Measurements from ENCODE around the gene AKT3.

The AKT3 gene

DNA sequence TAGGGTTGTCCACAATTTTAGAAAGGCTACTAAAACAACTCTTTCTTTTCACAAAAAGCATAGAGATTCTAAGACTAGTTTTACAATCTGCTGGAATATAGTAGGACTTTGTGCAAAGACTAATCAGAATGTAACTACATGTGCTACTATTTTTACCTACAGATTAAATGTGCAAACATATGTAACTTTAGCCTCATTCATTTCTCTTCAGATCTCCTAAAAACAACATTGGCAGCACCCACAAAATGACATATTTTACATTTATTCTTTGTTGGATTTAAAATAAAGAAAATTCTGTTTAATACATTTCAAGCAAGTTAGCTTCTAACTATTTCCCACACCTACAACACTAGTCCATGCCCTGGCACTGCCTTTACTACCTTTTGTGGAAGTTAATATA, 292.2 kb downstream of the AKT3 start:
- Histone ChIP-seq H3F3A (ENCODE audit: insufficient read depth, low read length) (no peaks in the 10 kb centered on the region), H3K36me3 (replicated peaks; ENCODE audit: insufficient read depth, low read length) (no peaks in the 10 kb centered on the region), H3K9me2 (replicated peaks; ENCODE audit: insufficient read depth, low read length) (no peaks in the 10 kb centered on the region), H3K27ac (ENCODE audit: low read length) (no peak overlapping the region), H3K4me2 (ENCODE audit: low read depth, low read length) (no peak overlapping the region), H3K79me2 (ENCODE audit: low read length) (no peaks in the 10 kb centered on the region), H3K4me3 (ENCODE audit: low read length) (no peak overlapping the region), H3K9me3 (replicated peaks; ENCODE audit: insufficient read depth, low read length) (no peaks in the 10 kb centered on the region), H3K27me3 (replicated peaks; ENCODE audit: insufficient read depth, low read length) (no peaks in the 10 kb centered on the region), H2AFZ (ENCODE audit: low read length) (no peak overlapping the region), H3K9ac (ENCODE audit: low read length) (no peak overlapping the region), H4K20me1 (ENCODE audit: insufficient read depth, low read length) (no peaks in the 10 kb centered on the region), H3K4me1 (ENCODE audit: low read length) (peaks cover 4% of the 10 kb centered on the region; the same call in 1 of the 2 replicates)
- DNase-seq, result no peak
- TF ChIP-seq EZH2phosphoT487 (IDR thresholded peaks at IDR 0.05; ENCODE audit: low read length) (no peak), EZH2 (optimal IDR thresholded peaks at IDR 0.05; ENCODE audit: low read depth, low read length) (no peak)
- TF ChIP-seq, protein P1, sequence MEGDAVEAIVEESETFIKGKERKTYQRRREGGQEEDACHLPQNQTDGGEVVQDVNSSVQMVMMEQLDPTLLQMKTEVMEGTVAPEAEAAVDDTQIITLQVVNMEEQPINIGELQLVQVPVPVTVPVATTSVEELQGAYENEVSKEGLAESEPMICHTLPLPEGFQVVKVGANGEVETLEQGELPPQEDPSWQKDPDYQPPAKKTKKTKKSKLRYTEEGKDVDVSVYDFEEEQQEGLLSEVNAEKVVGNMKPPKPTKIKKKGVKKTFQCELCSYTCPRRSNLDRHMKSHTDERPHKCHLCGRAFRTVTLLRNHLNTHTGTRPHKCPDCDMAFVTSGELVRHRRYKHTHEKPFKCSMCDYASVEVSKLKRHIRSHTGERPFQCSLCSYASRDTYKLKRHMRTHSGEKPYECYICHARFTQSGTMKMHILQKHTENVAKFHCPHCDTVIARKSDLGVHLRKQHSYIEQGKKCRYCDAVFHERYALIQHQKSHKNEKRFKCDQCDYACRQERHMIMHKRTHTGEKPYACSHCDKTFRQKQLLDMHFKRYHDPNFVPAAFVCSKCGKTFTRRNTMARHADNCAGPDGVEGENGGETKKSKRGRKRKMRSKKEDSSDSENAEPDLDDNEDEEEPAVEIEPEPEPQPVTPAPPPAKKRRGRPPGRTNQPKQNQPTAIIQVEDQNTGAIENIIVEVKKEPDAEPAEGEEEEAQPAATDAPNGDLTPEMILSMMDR (IDR thresholded peaks at IDR 0.05; ENCODE audit: low read length), result no peak

DNA sequence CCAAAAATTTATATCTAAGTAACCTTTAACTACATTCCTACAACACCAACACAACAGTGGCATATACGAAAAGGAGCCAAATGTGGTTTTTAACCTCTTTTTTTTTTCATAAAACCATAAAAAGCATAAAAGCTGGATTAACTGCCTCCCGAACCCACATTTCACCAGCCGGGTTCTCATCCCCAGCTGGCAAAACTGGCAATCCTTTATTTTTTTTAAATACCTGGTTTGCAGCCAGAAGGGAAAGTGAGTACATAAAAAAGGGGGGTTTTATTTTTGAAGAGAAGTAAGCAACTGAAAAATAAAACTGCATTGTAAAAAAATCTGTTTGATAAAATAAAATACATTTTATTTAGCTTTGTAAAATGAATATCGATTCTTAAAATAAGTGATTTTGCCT, 295.4 kb downstream of the AKT3 start:
- no peaks in the 10 kb centered on the region for H3K36me3 ChIP-seq (replicated peaks; ENCODE audit: insufficient read depth, low read length)
- H3K4me1 ChIP-seq (ENCODE audit: low read length), result peaks cover 4% of the 10 kb centered on the region; the same call in 1 of the 2 replicates
- no peaks in the 10 kb centered on the region for H3K27me3 ChIP-seq (replicated peaks; ENCODE audit: insufficient read depth, low read length)
- H3K9me3 ChIP-seq (replicated peaks; ENCODE audit: insufficient read depth, low read length), result no peaks in the 10 kb centered on the region
- no peaks in the 10 kb centered on the region for H3K9me2 ChIP-seq (replicated peaks; ENCODE audit: insufficient read depth, low read length)
- no peak overlapping the region for H3K27ac ChIP-seq (ENCODE audit: low read length)
- no peaks in the 10 kb centered on the region for H3K79me2 ChIP-seq (ENCODE audit: low read length)
- no peak overlapping the region for H3K4me3 ChIP-seq (ENCODE audit: low read length)
- no peak for DNase-seq
- H3K9ac ChIP-seq (ENCODE audit: low read length), result no peak overlapping the region
- no peak overlapping the region for H3K4me2 ChIP-seq (ENCODE audit: low read depth, low read length)
- H4K20me1 ChIP-seq (ENCODE audit: insufficient read depth, low read length), result no peaks in the 10 kb centered on the region
- H3F3A ChIP-seq (ENCODE audit: insufficient read depth, low read length), result no peaks in the 10 kb centered on the region
- TF ChIP-seq, protein P1 (IDR thresholded peaks at IDR 0.05; ENCODE audit: low read length), result no peak
- no peak for TF ChIP-seq EZH2 (optimal IDR thresholded peaks at IDR 0.05; ENCODE audit: low read depth, low read length)
- TF ChIP-seq EZH2phosphoT487 (IDR thresholded peaks at IDR 0.05; ENCODE audit: low read length), result no peak
- H2AFZ ChIP-seq (ENCODE audit: low read length), result no peak overlapping the region

DNA sequence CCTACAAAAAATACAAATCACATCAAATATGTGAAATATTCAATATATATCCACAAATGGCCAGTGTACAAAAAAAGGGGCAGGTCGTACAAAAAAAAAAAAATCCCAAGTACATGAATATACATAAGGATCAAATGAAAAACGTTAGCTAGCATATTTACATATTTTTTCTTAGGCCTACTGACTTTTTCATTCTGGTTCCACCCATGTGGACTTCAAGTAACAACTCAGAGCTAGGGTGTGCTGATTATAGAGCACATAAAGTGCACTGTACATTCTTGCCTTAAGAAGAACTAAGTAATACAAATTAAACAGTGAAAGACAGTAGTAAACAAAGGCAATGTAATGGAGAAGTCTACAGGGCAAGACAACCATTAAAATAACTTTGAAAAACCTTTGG, 297.0 kb downstream of the AKT3 start:
- Histone ChIP-seq H4K20me1 (ENCODE audit: insufficient read depth, low read length) (no peaks in the 10 kb centered on the region), H3K4me2 (ENCODE audit: low read depth, low read length) (no peak overlapping the region), H3K9ac (ENCODE audit: low read length) (no peak overlapping the region), H3K9me3 (replicated peaks; ENCODE audit: insufficient read depth, low read length) (no peaks in the 10 kb centered on the region), H3K4me3 (ENCODE audit: low read length) (no peak overlapping the region), H3K9me2 (replicated peaks; ENCODE audit: insufficient read depth, low read length) (no peaks in the 10 kb centered on the region), H3K27ac (ENCODE audit: low read length) (no peak overlapping the region), H3K4me1 (ENCODE audit: low read length) (peaks cover 4% of the 10 kb centered on the region; the same call in 1 of the 2 replicates), H2AFZ (ENCODE audit: low read length) (no peak overlapping the region), H3K36me3 (replicated peaks; ENCODE audit: insufficient read depth, low read length) (no peaks in the 10 kb centered on the region), H3F3A (ENCODE audit: insufficient read depth, low read length) (no peaks in the 10 kb centered on the region), H3K27me3 (replicated peaks; ENCODE audit: insufficient read depth, low read length) (no peaks in the 10 kb centered on the region), H3K79me2 (ENCODE audit: low read length) (no peaks in the 10 kb centered on the region)
- TF ChIP-seq EZH2phosphoT487 (IDR thresholded peaks at IDR 0.05; ENCODE audit: low read length) (no peak), EZH2 (optimal IDR thresholded peaks at IDR 0.05; ENCODE audit: low read depth, low read length) (no peak)
- TF ChIP-seq, protein P1 (IDR thresholded peaks at IDR 0.05; ENCODE audit: low read length), result no peak
- no peak for DNase-seq

Data from MM.1S (cell line).